NCI-H345 treated with DMSO at 0.1 percent for 48 hours (cell line): ENCODE measurements around the gene MAML3.

Experiments used
- DNase-seq: peaks from one replicate; lab custom pipeline; 2025; ENCODE audit not compliant: unreplicated experiment; lab: John Stamatoyannopoulos, UW

MAML3 gene

GRCh38 chr4:139738846-139739613, 415.0 kb downstream of the MAML3 start:
- no peak for DNase-seq

- no peak for DNase-seq
Measured at GRCh38 chr4:139736661-139737060, 417.3 kb downstream of the MAML3 start.

- no peak for DNase-seq
Measured at GRCh38 chr4:139736274-139736660, 417.7 kb downstream of the MAML3 start.

- no peak for DNase-seq
Measured at GRCh38 chr4:139735381-139736273, 418.4 kb downstream of the MAML3 start.

GRCh38 chr4:139734875-139735380, 419.1 kb downstream of the MAML3 start:
- peak; percentile 87 for DNase-seq

- no peak for DNase-seq
Measured at GRCh38 chr4:139734201-139734874, 419.6 kb downstream of the MAML3 start.

GRCh38 chr4:139732991-139733570, 420.9 kb downstream of the MAML3 start:
- no peak for DNase-seq

- DNase-seq = peak; percentile 85
Measured at GRCh38 chr4:139728840-139729239, 425.1 kb downstream of the MAML3 start.

GRCh38 chr4:139728146-139728545, 425.8 kb downstream of the MAML3 start:
- no peak for DNase-seq

GRCh38 chr4:139726615-139727014, 427.4 kb downstream of the MAML3 start:
- no peak for DNase-seq

- no peak for DNase-seq
Measured at GRCh38 chr4:139725236-139725635, 428.7 kb downstream of the MAML3 start.

GRCh38 chr4:139721789-139722188, 432.2 kb downstream of the MAML3 start:
- DNase-seq = no peak

- DNase-seq = no peak
Measured at GRCh38 chr4:139720806-139721205, 433.2 kb downstream of the MAML3 start.

- no peak for DNase-seq
Measured at GRCh38 chr4:139719381-139720101, 434.4 kb downstream of the MAML3 start.

- DNase-seq = no peak
Measured at GRCh38 chr4:139718833-139719232, 435.2 kb downstream of the MAML3 start.

- DNase-seq = no peak
Measured at GRCh38 chr4:139718358-139718757, 435.6 kb downstream of the MAML3 start.

GRCh38 chr4:139715746-139716391, 438.1 kb downstream of the MAML3 start:
- DNase-seq = no peak

- DNase-seq = no peak
Measured at GRCh38 chr4:139712882-139713281, 441.1 kb downstream of the MAML3 start.

GRCh38 chr4:139711461-139711860, 442.5 kb downstream of the MAML3 start:
- DNase-seq = no peak

- no peak for DNase-seq
Measured at GRCh38 chr4:139710073-139710472, 443.9 kb downstream of the MAML3 start.
